HEK293 (cell line): ENCODE measurements around the gene S100A1.

ENCODE experiments used
- CTCF ChIA-PET: fragments of 350-600 bp; formaldehyde crosslinking; extraction: SDS; loops from one replicate; lab custom pipeline; 2021; ENCODE audit warnings: antibody characterized with exemption; lab: Yijun Ruan, JAX
- POLR2A ChIA-PET: fragments of 300-600 bp; formaldehyde crosslinking; extraction: SDS; loops from one replicate; lab custom pipeline; 2020; ENCODE audit warnings: antibody characterized with exemption, inconsistent platforms; lab: Yijun Ruan, JAX
- H3K27ac ChIP-seq: fragments of 200-500 bp; sonication (Bioruptor generic); 2 replicates; pipeline ENCODE4 v1.5.1; 2014; ENCODE audit warnings: low read depth, low read length, control low read depth, inconsistent platforms; ENCODE audit errors: extremely low read depth
- H3K36me3 ChIP-seq, 2 experiments: fragments of 200-500 bp in 1 of 2; sonication (Bioruptor generic) in 1 of 2; 1 replicate in 1 of 2; 2 replicates in 1 of 2; pipeline ENCODE4 v1.5.1; 2014 to 2017; ENCODE audit warnings: inconsistent platforms in 2 of 2, low read length in 2 of 2; ENCODE audit not compliant: control insufficient read depth in 2 of 2, insufficient read depth in 1 of 2
- H3K4me1 ChIP-seq: fragments of 200-500 bp; sonication (Bioruptor generic); 2 replicates; pipeline ENCODE4 v1.5.1; 2014; ENCODE audit warnings: mild to moderate bottlenecking, low read length, inconsistent platforms; ENCODE audit not compliant: control insufficient read depth, insufficient read depth
- H3K4me3 ChIP-seq: 2 replicates; pipeline ENCODE4 v1.5.1; 2011; ENCODE audit warnings: low read depth, mild to moderate bottlenecking, control low read depth, low read length, moderate library complexity
- H3K9me3 ChIP-seq: fragments of 200-500 bp; sonication (Bioruptor generic); 2 replicates; pipeline ENCODE4 v1.5.1; 2014; ENCODE audit warnings: low read depth, low read length, inconsistent platforms; ENCODE audit not compliant: control insufficient read depth, insufficient read depth
- KLF16 ChIP-seq: fragments of 450-650 bp; formaldehyde crosslinking; IDR thresholded peaks from 2 replicates; pipeline ENCODE4 v1.5.1; 2017; ENCODE audit warnings: missing biosample characterization, missing genetic modification characterization
- OVOL3 ChIP-seq: fragments of 450-650 bp; formaldehyde crosslinking; IDR thresholded peaks from 2 replicates; pipeline ENCODE4 v1.5.1; 2016; ENCODE audit warnings: missing biosample characterization, missing genetic modification characterization
- PRDM1 ChIP-seq: fragments of 450-650 bp; formaldehyde crosslinking; IDR thresholded peaks from 2 replicates; pipeline ENCODE4; 2016; ENCODE audit warnings: missing biosample characterization, missing genetic modification characterization
- RBAK ChIP-seq: fragments of 450-650 bp; formaldehyde crosslinking; IDR thresholded peaks from 2 replicates; pipeline ENCODE4 v1.5.1; 2016; ENCODE audit warnings: missing biosample characterization, missing genetic modification characterization
- SALL2 ChIP-seq: fragments of 450-650 bp; formaldehyde crosslinking; IDR thresholded peaks from 2 replicates; pipeline ENCODE4 v1.5.0; 2017; ENCODE audit warnings: missing biosample characterization, mild to moderate bottlenecking, missing genetic modification characterization, borderline replicate concordance
- SCRT1 ChIP-seq: fragments of 450-650 bp; formaldehyde crosslinking; IDR thresholded peaks from 2 replicates; pipeline ENCODE4 v1.5.1; 2016; ENCODE audit warnings: missing biosample characterization, missing genetic modification characterization, borderline replicate concordance
- SP7 ChIP-seq: fragments of 450-650 bp; formaldehyde crosslinking; IDR thresholded peaks from 2 replicates; pipeline ENCODE4 v1.5.1; 2016; ENCODE audit warnings: missing biosample characterization, missing genetic modification characterization
- WT1 ChIP-seq: fragments of 450-650 bp; formaldehyde crosslinking; IDR thresholded peaks from 2 replicates; pipeline ENCODE4 v1.5.1; 2016; ENCODE audit warnings: missing biosample characterization, missing genetic modification characterization
- ZNF140 ChIP-seq: fragments of 450-650 bp; formaldehyde crosslinking; IDR thresholded peaks from 2 replicates; pipeline ENCODE4 v1.5.1; 2016; ENCODE audit warnings: missing biosample characterization, missing genetic modification characterization
- ZNF146 ChIP-seq: fragments of 450-650 bp; formaldehyde crosslinking; IDR thresholded peaks from 2 replicates; pipeline ENCODE4 v1.5.1; 2016; ENCODE audit warnings: missing biosample characterization, missing genetic modification characterization
- ZNF16 ChIP-seq: fragments of 450-650 bp; formaldehyde crosslinking; IDR thresholded peaks from 2 replicates; pipeline ENCODE4 v1.5.1; 2016; ENCODE audit warnings: low read depth, missing biosample characterization, missing genetic modification characterization
- ZNF174 ChIP-seq: fragments of 450-650 bp; formaldehyde crosslinking; IDR thresholded peaks from 2 replicates; pipeline ENCODE4 v1.5.0; 2017; ENCODE audit warnings: missing biosample characterization, mild to moderate bottlenecking, missing genetic modification characterization
- ZNF324 ChIP-seq: fragments of 450-650 bp; formaldehyde crosslinking; IDR thresholded peaks from 2 replicates; pipeline ENCODE4 v1.5.1; 2016; ENCODE audit warnings: missing biosample characterization, missing genetic modification characterization
- ZNF404 ChIP-seq: fragments of 450-650 bp; formaldehyde crosslinking; IDR thresholded peaks from 2 replicates; pipeline ENCODE4 v1.5.1; 2017; ENCODE audit warnings: missing biosample characterization, missing genetic modification characterization
- ZNF514 ChIP-seq: fragments of 450-650 bp; formaldehyde crosslinking; IDR thresholded peaks from 2 replicates; pipeline ENCODE4 v1.5.1; 2016; ENCODE audit warnings: missing biosample characterization, missing genetic modification characterization
- ZNF530 ChIP-seq: fragments of 450-650 bp; formaldehyde crosslinking; IDR thresholded peaks from 2 replicates; pipeline ENCODE4 v1.5.1; 2016; ENCODE audit warnings: low read depth, missing biosample characterization, missing genetic modification characterization
- ZNF548 ChIP-seq: fragments of 450-650 bp; formaldehyde crosslinking; IDR thresholded peaks from 2 replicates; pipeline ENCODE4 v1.5.1; 2016; ENCODE audit warnings: missing biosample characterization, missing genetic modification characterization
- ZNF560 ChIP-seq: fragments of 450-650 bp; formaldehyde crosslinking; IDR thresholded peaks from 2 replicates; pipeline ENCODE4 v1.5.1; 2017; ENCODE audit warnings: missing biosample characterization, missing genetic modification characterization, borderline replicate concordance
- ZNF596 ChIP-seq: fragments of 450-650 bp; IDR thresholded peaks from 2 replicates; pipeline ENCODE4 v1.5.0; 2018; ENCODE audit warnings: missing biosample characterization, mild to moderate bottlenecking, missing genetic modification characterization, moderate library complexity
- ZNF621 ChIP-seq: fragments of 450-650 bp; formaldehyde crosslinking; IDR thresholded peaks from 2 replicates; pipeline ENCODE4 v1.5.1; 2017; ENCODE audit warnings: missing biosample characterization, missing genetic modification characterization
- ZNF629 ChIP-seq: fragments of 450-650 bp; formaldehyde crosslinking; IDR thresholded peaks from 2 replicates; pipeline ENCODE4 v1.5.1; 2017; ENCODE audit warnings: missing biosample characterization, missing genetic modification characterization
- ZNF747 ChIP-seq: fragments of 450-650 bp; formaldehyde crosslinking; IDR thresholded peaks from 2 replicates; pipeline ENCODE4 v1.5.1; 2016; ENCODE audit warnings: missing biosample characterization, missing genetic modification characterization
- ZNF776 ChIP-seq: fragments of 450-650 bp; formaldehyde crosslinking; IDR thresholded peaks from 2 replicates; pipeline ENCODE4 v1.5.0; 2017; ENCODE audit warnings: missing biosample characterization, missing genetic modification characterization, borderline replicate concordance
- ZSCAN16 ChIP-seq: fragments of 450-650 bp; formaldehyde crosslinking; IDR thresholded peaks from 2 replicates; pipeline ENCODE4 v1.5.1; 2016; ENCODE audit warnings: missing biosample characterization, missing genetic modification characterization
- TF ChIP-seq, protein P1 (sequence below): fragments of 450-650 bp; formaldehyde crosslinking; IDR thresholded peaks from 2 replicates; pipeline ENCODE4 v1.5.1; 2016; ENCODE audit warnings: missing biosample characterization, missing genetic modification characterization
- TF ChIP-seq, protein P2 (sequence below): fragments of 450-650 bp; formaldehyde crosslinking; IDR thresholded peaks from 2 replicates; pipeline ENCODE4 v1.5.1; 2016; ENCODE audit warnings: missing biosample characterization, missing genetic modification characterization
- TF ChIP-seq, protein P3 (sequence below): fragments of 450-650 bp; formaldehyde crosslinking; IDR thresholded peaks from 2 replicates; pipeline ENCODE4 v1.5.1; 2017; ENCODE audit warnings: missing biosample characterization, missing genetic modification characterization
- TF ChIP-seq, protein P4 (sequence below): fragments of 450-650 bp; formaldehyde crosslinking; IDR thresholded peaks from 2 replicates; pipeline ENCODE4 v1.5.1; 2017; ENCODE audit warnings: missing biosample characterization, missing genetic modification characterization

Gene S100A1

DNA sequence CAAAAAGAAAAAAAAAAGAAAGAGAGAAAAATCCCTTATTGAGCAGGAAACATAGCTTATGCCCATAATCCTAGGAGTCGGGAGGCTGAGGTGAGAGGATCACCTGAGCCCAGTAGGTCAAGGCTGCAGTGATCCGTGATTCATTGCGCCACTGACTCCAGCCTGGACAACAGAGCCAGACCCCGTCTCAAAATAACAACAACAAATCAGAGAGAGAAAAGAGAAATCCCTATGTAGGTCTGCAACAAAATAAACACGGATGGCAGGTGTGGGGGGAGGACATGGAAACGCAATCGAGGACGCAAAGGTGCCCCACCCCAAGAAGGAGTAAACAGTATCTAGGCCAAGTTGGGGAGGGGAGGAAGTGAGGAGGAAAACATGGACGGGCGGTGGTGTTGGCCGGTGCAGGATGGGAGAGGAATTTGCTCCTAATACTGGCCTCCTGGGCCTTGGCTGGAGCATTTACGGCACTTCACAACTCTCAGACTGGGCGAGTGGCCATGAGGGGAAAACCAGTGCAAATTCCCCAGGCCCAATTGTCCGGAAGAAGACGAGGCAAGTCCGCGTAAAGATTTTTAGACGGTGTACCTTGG is 5.0 kb downstream of the S100A1 start (continued):
- no peak for TF ChIP-seq ZNF174 (tag by site-specific recombination)

DNA sequence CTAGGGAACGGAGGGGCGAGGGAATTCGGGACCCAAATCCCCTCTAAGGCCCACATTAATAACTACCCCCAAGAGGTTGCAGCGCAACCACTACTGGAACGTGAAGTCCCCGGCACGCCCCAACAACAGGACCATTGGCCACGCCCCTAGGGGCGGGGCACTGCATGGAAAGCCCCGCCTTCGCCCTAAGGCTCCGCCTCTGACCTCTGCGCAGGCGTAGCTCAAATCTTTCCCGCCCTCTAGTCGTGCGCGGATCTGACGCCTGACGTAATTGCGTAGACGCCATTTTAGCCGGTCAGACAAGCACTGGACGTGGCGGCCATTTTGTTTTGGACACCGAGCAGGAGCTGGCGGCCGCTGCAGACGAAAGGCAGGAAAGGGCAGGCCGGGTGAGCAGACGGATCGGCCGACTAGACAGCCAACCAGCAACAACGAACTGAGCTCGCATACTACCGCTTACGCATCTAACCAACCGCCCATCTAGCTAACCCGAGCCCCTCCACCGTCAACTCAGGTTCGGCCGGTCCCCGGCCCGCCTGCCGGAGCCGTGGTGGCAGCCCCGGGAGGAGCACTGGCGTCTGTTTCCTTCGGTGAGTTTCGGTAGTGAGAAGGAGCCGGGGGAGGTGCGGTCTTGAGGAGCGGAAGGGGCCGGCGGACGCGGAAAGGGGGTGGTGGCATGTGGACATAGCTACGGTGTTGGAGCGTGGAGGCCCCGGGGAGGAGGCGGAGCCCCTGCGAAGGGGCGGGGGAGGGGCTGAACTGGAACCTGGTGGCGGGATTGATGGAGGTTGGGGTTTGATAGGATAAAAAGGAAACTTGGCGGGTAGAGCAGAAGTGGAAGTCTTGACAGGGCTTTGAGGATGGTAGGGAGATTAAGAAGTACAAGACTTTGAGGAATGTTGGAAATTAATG is 5.8 kb downstream of the S100A1 start, which contains the start of gene CHTOP:
TSS of gene CHTOP (plus strand) at position 313 of the 912 bp plus-strand sequence. CDS start 2,523 bp downstream, outside the sequence.
- Histone ChIP-seq H3K9me3 (no peaks in the 10 kb centered on the region), H3K4me3 (peak within 1 kb of the TSS; percentile 79), H3K36me3 (peaks cover 26 to 39% of the 10 kb centered on the region in 2 experiments), H3K4me1 (no peaks in the 10 kb centered on the region), H3K27ac (peak within 1 kb of the TSS; percentile 99)
- ChIA-PET POLR2A (interaction anchor here (0.5 to 2.5 kb wide), 41 partner anchors 9 to 993 kb away, joined by 3 to 34 read pairs (median 6); partner anchors contain the start of genes CREB3L4, ILF2, INTS3 and RPS27), CTCF (interaction anchor here (0.6 to 2.1 kb wide), 10 partner anchors 12 to 353 kb away, joined by 3 to 9 read pairs (median 3); no protein-coding TSS in a partner anchor)
- TF ChIP-seq PRDM1 (tag by site-specific recombination) (no peak), ZNF514 (tag by site-specific recombination) (no peak), ZNF629 (tag by site-specific recombination) (peak; percentile 93), ZNF596 (tag by site-specific recombination) (no peak), ZNF530 (tag by site-specific recombination) (no peak), OVOL3 (0 out of 2 replicates have a peak, but pooled peaks have one; percentile 30), ZNF146 (peak; percentile 68), ZNF16 (tag by site-specific recombination) (no peak), ZNF560 (tag by site-specific recombination) (no peak), KLF16 (peak; percentile 94), ZNF776 (tag by site-specific recombination) (no peak), SCRT1 (tag by site-specific recombination) (no peak), ZNF621 (no peak), SALL2 (no peak), WT1 (tag by site-specific recombination) (peak; percentile 48; the same call in 1 of the 2 replicates), ZNF324 (tag by site-specific recombination) (peak; percentile 88), ZNF140 (tag by site-specific recombination) (no peak), ZNF548 (tag by site-specific recombination) (no peak), SP7 (tag by site-specific recombination) (peak; percentile 90), ZSCAN16 (tag by site-specific recombination) (no peak), ZNF404 (no peak), ZNF747 (tag by site-specific recombination) (no peak), RBAK (tag by site-specific recombination) (no peak)
- TF ChIP-seq, protein P1, sequence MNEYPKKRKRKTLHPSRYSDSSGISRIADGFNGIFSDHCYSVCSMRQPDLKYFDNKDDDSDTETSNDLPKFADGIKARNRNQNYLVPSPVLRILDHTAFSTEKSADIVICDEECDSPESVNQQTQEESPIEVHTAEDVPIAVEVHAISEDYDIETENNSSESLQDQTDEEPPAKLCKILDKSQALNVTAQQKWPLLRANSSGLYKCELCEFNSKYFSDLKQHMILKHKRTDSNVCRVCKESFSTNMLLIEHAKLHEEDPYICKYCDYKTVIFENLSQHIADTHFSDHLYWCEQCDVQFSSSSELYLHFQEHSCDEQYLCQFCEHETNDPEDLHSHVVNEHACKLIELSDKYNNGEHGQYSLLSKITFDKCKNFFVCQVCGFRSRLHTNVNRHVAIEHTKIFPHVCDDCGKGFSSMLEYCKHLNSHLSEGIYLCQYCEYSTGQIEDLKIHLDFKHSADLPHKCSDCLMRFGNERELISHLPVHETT (tag by site-specific recombination): peak; percentile 82; the same call in 1 of the 2 replicates
- TF ChIP-seq, protein P2, sequence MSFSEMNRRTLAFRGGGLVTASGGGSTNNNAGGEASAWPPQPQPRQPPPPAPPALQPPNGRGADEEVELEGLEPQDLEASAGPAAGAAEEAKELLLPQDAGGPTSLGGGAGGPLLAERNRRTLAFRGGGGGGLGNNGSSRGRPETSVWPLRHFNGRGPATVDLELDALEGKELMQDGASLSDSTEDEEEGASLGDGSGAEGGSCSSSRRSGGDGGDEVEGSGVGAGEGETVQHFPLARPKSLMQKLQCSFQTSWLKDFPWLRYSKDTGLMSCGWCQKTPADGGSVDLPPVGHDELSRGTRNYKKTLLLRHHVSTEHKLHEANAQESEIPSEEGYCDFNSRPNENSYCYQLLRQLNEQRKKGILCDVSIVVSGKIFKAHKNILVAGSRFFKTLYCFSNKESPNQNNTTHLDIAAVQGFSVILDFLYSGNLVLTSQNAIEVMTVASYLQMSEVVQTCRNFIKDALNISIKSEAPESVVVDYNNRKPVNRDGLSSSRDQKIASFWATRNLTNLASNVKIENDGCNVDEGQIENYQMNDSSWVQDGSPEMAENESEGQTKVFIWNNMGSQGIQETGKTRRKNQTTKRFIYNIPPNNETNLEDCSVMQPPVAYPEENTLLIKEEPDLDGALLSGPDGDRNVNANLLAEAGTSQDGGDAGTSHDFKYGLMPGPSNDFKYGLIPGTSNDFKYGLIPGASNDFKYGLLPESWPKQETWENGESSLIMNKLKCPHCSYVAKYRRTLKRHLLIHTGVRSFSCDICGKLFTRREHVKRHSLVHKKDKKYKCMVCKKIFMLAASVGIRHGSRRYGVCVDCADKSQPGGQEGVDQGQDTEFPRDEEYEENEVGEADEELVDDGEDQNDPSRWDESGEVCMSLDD (tag by site-specific recombination): peak; percentile 62; the same call in 1 of the 2 replicates
- TF ChIP-seq, protein P3, sequence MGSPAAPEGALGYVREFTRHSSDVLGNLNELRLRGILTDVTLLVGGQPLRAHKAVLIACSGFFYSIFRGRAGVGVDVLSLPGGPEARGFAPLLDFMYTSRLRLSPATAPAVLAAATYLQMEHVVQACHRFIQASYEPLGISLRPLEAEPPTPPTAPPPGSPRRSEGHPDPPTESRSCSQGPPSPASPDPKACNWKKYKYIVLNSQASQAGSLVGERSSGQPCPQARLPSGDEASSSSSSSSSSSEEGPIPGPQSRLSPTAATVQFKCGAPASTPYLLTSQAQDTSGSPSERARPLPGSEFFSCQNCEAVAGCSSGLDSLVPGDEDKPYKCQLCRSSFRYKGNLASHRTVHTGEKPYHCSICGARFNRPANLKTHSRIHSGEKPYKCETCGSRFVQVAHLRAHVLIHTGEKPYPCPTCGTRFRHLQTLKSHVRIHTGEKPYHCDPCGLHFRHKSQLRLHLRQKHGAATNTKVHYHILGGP: no peak
- TF ChIP-seq, protein P4, sequence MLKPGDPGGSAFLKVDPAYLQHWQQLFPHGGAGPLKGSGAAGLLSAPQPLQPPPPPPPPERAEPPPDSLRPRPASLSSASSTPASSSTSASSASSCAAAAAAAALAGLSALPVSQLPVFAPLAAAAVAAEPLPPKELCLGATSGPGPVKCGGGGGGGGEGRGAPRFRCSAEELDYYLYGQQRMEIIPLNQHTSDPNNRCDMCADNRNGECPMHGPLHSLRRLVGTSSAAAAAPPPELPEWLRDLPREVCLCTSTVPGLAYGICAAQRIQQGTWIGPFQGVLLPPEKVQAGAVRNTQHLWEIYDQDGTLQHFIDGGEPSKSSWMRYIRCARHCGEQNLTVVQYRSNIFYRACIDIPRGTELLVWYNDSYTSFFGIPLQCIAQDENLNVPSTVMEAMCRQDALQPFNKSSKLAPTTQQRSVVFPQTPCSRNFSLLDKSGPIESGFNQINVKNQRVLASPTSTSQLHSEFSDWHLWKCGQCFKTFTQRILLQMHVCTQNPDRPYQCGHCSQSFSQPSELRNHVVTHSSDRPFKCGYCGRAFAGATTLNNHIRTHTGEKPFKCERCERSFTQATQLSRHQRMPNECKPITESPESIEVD (tag by site-specific recombination): no peak
